GM10847 (cell line): ENCODE data around the gene MANSC4.

ENCODE experiments used
- POLR2A ChIP-seq: IDR thresholded peaks from 2 replicates; pipeline ENCODE4 v1.6.1; 2011; ENCODE audit not compliant: insufficient read length; ENCODE audit errors: extremely low read depth

The MANSC4 gene

GRCh38 chr12:27807063-27807703, 27.1 kb upstream of the MANSC4 start:
- TF ChIP-seq POLR2A: no peak

DNA sequence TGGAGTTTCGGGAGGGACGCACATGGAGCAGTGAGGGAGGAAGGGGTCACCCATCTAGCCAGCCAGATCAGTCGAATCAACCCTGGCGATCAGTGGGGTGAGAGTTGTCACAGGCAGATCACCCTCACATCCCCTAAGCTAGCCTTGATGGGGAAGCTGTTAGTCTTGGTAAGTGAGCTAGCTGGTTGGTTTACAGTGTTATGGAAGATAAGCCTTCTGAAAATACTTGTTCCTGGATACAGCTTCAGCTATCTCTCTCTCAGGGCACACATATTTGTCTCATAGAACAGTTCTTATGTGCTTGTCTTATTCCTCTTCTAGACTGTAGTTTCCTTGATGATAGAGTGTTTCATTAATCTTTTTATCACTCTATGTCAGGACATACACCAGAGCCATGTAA, 26.2 kb upstream of the MANSC4 start:
- TF ChIP-seq POLR2A: no peak

GRCh38 chr12:27805238-27805637, 25.2 kb upstream of the MANSC4 start:
- no peak for TF ChIP-seq POLR2A

DNA sequence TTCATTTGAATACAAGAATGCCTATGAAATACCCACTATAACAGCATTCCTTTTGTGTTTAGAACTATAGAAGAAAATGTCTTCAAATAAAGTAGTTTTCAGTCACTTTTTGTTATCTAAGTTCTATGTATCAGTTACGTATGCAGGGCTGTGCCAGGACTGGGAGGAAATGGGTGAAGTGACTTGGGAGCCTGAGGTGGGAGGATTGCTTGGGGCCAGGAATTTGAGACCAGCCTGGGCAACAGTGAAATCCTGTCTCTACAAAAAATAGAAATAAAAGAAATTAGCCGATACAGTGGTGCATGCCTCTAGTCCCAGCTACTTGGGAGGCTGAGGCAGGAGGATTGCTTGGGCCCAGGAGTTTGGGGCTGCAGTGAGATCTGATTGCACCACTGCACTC, 22.9 kb upstream of the MANSC4 start:
- TF ChIP-seq POLR2A: no peak

GRCh38 chr12:27802511-27802910, 22.5 kb upstream of the MANSC4 start:
- TF ChIP-seq POLR2A: no peak

GRCh38 chr12:27801630-27802029, 21.6 kb upstream of the MANSC4 start:
- TF ChIP-seq POLR2A: no peak

- no peak for TF ChIP-seq POLR2A
Observed at GRCh38 chr12:27800819-27801218, 20.8 kb upstream of the MANSC4 start.

- TF ChIP-seq POLR2A: no peak
Observed at GRCh38 chr12:27797301-27798025, 17.4 kb upstream of the MANSC4 start.

DNA sequence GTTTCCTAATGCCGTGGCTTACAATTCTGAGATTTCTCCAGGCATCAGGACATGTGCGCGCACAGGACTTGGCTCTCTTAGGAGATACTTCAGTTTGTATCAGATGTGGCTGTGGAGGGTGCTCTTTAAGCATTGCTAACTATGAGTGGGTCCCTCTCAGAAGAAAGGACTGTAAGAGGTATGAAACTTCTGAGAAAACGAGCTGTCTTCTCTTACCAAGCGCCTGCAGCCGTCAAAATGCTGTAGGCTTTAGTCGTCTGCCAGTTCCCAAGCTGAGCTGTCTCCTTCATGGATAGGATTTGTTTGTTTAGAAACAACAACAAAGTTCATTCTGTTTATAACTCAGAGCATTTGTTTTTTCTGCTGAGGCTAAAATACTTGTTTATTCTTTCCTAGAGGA, 16.1 kb upstream of the MANSC4 start:
- no peak for TF ChIP-seq POLR2A

GRCh38 chr12:27794818-27795584, 15.0 kb upstream of the MANSC4 start:
- no peak for TF ChIP-seq POLR2A

DNA sequence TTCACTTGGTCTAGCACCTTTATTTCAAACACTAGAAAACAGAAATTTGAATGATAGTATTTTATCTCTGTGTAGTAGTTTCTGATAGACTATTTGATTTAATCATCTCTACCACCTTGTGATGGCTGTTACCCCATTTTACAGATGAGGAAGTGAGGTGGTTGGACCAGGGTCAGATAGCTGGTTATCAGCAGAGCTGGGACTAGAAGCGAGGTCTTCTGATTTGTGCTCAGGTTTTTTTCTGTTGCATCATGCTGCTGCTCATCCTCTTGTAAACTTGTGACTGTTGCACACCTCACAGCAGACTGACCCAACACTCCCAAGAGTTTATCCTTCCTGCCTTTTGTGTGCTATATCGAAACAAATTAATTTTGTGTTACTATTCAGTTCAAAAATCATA, 10.1 kb upstream of the MANSC4 start:
- TF ChIP-seq POLR2A: no peak

DNA sequence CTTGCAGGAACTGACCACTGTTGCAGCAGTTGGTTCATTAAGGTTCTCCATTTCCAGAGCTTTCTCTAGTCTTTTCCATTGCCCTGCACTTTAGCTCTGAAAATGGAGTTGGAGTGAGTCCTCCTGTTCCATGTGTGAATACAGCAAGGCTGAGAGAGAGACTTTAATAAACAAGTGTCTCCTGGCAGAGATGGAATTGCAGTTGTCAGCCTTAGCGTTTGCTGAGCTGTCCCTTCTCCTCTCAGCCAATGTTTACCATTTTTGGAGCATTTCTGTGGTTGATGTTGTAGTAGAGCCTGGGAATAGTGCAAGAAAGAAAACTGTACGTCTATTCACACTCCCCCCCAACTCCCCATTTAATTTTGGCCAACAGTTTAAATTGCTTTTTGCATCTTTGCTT, 7.5 kb upstream of the MANSC4 start:
- no peak for TF ChIP-seq POLR2A

GRCh38 chr12:27785882-27786570, 6.0 kb upstream of the MANSC4 start:
- TF ChIP-seq POLR2A: no peak

GRCh38 chr12:27782481-27782880, 2.4 kb upstream of the MANSC4 start:
- TF ChIP-seq POLR2A: no peak

GRCh38 chr12:27781680-27782079, 1.6 kb upstream of the MANSC4 start:
- TF ChIP-seq POLR2A: no peak
